Measurements from ENCODE around the gene CXCL13. TPM values are rescaled to one million over a fixed set of nuclear protein-coding genes. Genes with fewer than 3 reads are reported as not detected.
"Not testable (repeated sequence)": the region's sequence is repeated elsewhere in the genome, so short reads cannot be mapped to it uniquely, and the experiment has no call there.

The CXCL13 gene, protein sequence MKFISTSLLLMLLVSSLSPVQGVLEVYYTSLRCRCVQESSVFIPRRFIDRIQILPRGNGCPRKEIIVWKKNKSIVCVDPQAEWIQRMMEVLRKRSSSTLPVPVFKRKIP
- total RNA-seq (not detected in 2 replicates), polyA plus RNA-seq (not detected in 2 replicates)

DNA sequence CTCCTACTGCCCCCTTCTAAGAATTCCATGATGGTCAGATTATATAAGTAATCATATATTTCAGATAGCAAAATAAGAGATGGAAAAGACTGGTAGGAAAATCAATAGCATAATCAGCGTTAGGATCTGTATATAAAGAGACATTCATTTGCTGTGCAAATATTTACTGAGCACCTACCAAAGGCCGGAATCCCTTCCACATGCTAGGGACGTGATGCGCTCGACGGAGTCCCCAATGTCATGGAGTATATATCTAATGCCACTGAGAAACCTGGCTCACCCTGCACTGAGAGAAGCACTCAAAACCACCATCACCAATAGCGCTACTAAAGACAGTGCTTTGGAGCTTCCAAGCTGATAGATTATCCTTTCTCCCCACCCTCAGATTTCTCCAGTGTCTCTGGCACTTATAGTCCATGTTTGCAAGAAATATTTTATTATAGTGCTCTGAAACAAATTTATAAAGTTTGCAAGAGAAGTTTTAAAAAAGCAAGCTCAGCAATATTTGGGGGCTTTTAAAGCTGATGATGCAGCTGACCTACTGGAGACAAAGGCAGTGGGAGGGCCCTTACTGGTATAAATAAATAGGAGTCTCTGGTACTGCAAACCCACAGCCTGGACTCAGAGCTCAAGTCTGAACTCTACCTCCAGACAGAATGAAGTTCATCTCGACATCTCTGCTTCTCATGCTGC lies at the start of gene CXCL13:
TSS of gene CXCL13 (plus strand) at position 611 of the 693 bp plus-strand sequence. CDS start at position 657, 46 bp downstream.
- TF ChIP-seq, protein P1, sequence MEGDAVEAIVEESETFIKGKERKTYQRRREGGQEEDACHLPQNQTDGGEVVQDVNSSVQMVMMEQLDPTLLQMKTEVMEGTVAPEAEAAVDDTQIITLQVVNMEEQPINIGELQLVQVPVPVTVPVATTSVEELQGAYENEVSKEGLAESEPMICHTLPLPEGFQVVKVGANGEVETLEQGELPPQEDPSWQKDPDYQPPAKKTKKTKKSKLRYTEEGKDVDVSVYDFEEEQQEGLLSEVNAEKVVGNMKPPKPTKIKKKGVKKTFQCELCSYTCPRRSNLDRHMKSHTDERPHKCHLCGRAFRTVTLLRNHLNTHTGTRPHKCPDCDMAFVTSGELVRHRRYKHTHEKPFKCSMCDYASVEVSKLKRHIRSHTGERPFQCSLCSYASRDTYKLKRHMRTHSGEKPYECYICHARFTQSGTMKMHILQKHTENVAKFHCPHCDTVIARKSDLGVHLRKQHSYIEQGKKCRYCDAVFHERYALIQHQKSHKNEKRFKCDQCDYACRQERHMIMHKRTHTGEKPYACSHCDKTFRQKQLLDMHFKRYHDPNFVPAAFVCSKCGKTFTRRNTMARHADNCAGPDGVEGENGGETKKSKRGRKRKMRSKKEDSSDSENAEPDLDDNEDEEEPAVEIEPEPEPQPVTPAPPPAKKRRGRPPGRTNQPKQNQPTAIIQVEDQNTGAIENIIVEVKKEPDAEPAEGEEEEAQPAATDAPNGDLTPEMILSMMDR (IDR thresholded peaks at IDR 0.05; ENCODE audit: low read depth, low read length): no peak
- H3K9me3 ChIP-seq (ENCODE audit: low read depth): no peaks in the 10 kb centered on the region
- H3K27ac ChIP-seq: no peak within 1 kb of the TSS
- DNase-seq (ENCODE audit: low read depth in 1 of 2, low spot score in 1 of 2): no peak
- no peak within 1 kb of the TSS for H3K4me3 ChIP-seq
- H3K4me1 ChIP-seq (ENCODE audit: low read depth): no peaks in the 10 kb centered on the region
- no peaks in the 10 kb centered on the region for H3K27me3 ChIP-seq
- no peaks in the 10 kb centered on the region for H3K36me3 ChIP-seq

DNA sequence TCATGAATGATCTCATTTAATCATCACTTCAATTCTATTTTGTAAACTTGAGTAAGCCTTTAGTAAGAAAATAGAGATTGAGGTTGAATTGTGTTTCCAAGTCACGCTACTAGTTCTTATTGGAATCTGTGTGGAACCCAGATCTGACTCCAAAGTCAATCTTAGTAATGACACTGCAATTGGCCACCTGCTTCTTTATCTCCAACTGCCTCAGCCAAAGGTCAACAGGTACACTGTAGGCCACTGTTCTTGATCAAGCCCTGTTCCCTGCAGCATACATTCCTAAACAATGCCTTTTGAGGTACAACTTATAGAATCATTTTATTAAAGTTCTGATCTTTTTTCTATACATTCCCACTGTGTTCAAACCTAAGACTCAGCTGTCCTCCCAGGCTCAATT lies 45.5 kb upstream of the CXCL13 start:
- no peak for DNase-seq (ENCODE audit: low read depth in 1 of 2, low spot score in 1 of 2)
- TF ChIP-seq, protein P1 (IDR thresholded peaks at IDR 0.05; ENCODE audit: low read depth, low read length): no peak
- no peak overlapping the region for H3K4me3 ChIP-seq
- H3K9me3 ChIP-seq (ENCODE audit: low read depth): no peaks in the 10 kb centered on the region
- H3K27me3 ChIP-seq: no peaks in the 10 kb centered on the region
- no peaks in the 10 kb centered on the region for H3K4me1 ChIP-seq (ENCODE audit: low read depth)
- no peak overlapping the region for H3K27ac ChIP-seq
- no peaks in the 10 kb centered on the region for H3K36me3 ChIP-seq

DNA sequence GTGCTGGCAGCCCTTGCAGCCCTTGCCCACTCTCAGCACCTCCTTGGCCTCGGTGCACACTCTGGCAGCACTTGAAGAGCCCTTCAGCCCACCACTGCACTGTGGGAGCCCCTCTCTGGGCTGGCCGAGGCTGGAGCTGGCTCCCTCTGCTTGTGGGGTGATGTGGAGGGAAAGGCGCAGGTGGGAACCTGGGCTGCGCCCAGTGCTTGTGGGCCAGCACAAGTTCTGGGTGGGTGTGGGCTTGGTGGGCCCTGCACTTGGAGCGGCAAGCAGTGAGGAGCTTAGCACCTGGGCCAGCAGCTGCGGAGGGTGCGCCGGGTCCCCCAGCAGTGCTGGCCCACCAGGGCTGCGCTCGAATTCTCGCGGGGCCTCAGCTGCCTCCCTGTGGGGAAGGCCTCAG lies 43.9 kb upstream of the CXCL13 start:
- H3K4me3 ChIP-seq; H3K36me3 ChIP-seq; H3K27me3 ChIP-seq; DNase-seq (ENCODE audit: low read depth in 1 of 2, low spot score in 1 of 2); H3K9me3 ChIP-seq (ENCODE audit: low read depth); H3K4me1 ChIP-seq (ENCODE audit: low read depth); H3K27ac ChIP-seq: not testable (repeated sequence)

DNA sequence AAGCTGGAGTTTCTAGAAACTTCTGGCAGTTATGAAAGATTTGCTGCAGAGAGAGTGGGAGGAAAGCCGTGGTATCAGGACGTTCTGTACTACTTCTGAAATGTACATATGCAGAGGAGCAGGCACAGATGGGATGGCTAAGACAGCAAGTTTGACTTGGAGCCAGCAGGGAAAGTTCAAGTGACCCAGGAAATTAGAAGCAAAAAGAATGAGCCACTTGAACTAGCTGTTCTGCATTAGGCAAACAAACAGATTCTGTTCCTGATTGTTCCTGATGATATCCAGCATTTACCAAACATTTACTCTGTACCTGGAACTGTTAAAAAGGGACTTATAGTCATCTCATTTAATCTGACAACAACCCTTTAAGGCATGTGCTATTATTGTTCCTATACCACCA lies 41.4 kb upstream of the CXCL13 start:
- peak in 1 of 2 donors; percentile 86 for DNase-seq (ENCODE audit: low read depth in 1 of 2, low spot score in 1 of 2)
- no peak overlapping the region for H3K27ac ChIP-seq
- H3K27me3 ChIP-seq: no peaks in the 10 kb centered on the region
- TF ChIP-seq, protein P1 (IDR thresholded peaks at IDR 0.05; ENCODE audit: low read depth, low read length): no peak
- no peaks in the 10 kb centered on the region for H3K36me3 ChIP-seq
- H3K4me3 ChIP-seq: no peak overlapping the region
- H3K4me1 ChIP-seq (ENCODE audit: low read depth): no peaks in the 10 kb centered on the region
- no peaks in the 10 kb centered on the region for H3K9me3 ChIP-seq (ENCODE audit: low read depth)

DNA sequence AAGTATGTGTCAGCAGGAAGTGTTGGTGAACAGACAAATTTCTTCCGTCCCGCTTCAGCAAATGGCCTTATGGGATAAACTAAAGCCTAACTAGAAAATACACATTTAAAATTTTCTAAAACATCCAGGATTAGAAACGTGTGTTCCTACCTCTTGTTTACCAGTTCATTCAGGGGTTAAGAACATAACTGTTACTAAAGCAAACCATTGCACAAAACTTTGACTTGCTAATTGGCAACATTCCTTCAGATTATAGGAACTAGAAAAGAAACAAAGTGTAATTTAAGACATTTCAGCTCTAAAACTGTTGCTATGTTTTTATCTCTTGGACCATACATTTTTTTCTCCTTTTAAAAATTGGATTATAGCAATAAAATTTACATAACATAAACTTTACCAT lies 39.5 kb upstream of the CXCL13 start:
- Histone ChIP-seq H3K9me3 (ENCODE audit: low read depth) (no peaks in the 10 kb centered on the region), H3K27me3 (no peaks in the 10 kb centered on the region), H3K4me3 (no peak overlapping the region), H3K4me1 (ENCODE audit: low read depth) (no peaks in the 10 kb centered on the region), H3K36me3 (no peaks in the 10 kb centered on the region), H3K27ac (no peak overlapping the region)
- TF ChIP-seq, protein P1 (IDR thresholded peaks at IDR 0.05; ENCODE audit: low read depth, low read length): no peak
- peak in 1 of 2 donors; percentile 44 for DNase-seq (ENCODE audit: low read depth in 1 of 2, low spot score in 1 of 2)

GRCh38 chr4:77567549-77567948 lies 38.1 kb upstream of the CXCL13 start:
- Histone ChIP-seq H3K9me3 (ENCODE audit: low read depth) (no peaks in the 10 kb centered on the region), H3K27me3 (no peaks in the 10 kb centered on the region), H3K36me3 (no peaks in the 10 kb centered on the region), H3K4me3 (no peak overlapping the region), H3K4me1 (ENCODE audit: low read depth) (no peaks in the 10 kb centered on the region), H3K27ac (no peak overlapping the region)
- TF ChIP-seq, protein P1 (IDR thresholded peaks at IDR 0.05; ENCODE audit: low read depth, low read length): no peak
- no peak for DNase-seq (ENCODE audit: low read depth in 1 of 2, low spot score in 1 of 2)

GRCh38 chr4:77570508-77571214 lies 35.0 kb upstream of the CXCL13 start:
- not testable (repeated sequence) for H3K27ac ChIP-seq; H3K36me3 ChIP-seq; DNase-seq (ENCODE audit: low read depth in 1 of 2, low spot score in 1 of 2)

More at GRCh38 chr4:77570508-77571214, 35.0 kb upstream of the CXCL13 start:
- H3K9me3 ChIP-seq (ENCODE audit: low read depth); H3K27me3 ChIP-seq; H3K4me1 ChIP-seq (ENCODE audit: low read depth); H3K4me3 ChIP-seq: not testable (repeated sequence)
